Measurements from ENCODE around the gene RASSF3.

Gene RASSF3

DNA sequence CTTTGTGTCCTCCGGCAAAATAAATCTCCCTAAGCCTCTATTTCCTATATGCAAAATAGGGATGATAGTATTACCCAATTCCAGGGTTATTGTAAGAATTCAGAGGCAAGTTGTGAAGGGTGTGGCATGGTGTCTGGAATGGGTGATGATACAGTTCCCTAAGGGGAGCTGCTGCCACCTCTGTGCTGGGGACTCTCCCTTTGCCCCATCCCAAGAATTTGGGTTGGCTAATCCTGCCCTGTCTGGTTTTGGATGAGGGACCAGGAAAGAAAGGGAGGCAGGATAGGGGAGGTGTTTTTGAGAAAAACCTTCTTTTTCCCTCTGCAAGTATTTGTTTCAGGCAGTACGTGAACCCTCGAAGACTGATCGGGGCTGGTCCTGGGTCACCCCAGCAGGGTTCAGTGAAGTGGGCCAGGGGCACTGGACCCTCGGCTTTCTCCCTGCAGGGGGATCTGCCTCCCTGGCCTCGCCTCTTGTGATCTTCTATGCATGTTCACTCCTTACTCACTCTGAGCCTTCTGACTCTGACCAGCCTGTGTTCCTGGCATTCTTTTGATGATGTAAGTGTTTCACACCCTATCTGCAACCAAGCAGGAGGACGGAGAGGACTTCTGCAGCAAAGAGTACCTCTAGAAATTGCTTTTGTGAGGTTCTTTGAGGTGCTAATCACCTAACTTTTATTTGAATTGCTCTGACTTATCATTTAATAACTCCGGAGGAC, 60.8 kb downstream of the RASSF3 start:
- Histone ChIP-seq H2BK5ac (ENCODE audit: low read depth, low read length, poor library complexity) (no peak overlapping the region), H3K4ac (ENCODE audit: low read depth, low read length) (no peak overlapping the region), H2AFZ (ENCODE audit: insufficient read depth, low read length, poor library complexity) (no peak overlapping the region), H3K4me1 (ENCODE audit: control insufficient read depth in 1 of 2, insufficient read depth in 2 of 2, low read length in 2 of 2) (peaks cover 18 to 28% of the 10 kb centered on the region in 2 experiments), H3K9ac (ENCODE audit: low read length) (no peak overlapping the region), H3K18ac (ENCODE audit: low read length) (no peak overlapping the region), H3K79me1 (ENCODE audit: low read length) (peaks cover 2% of the 10 kb centered on the region), H3K36me3 (ENCODE audit: control insufficient read depth in 1 of 2, insufficient read depth in 2 of 2, low read length in 2 of 2) (no peaks in the 10 kb centered on the region), H3K79me2 (ENCODE audit: control insufficient read depth, insufficient read depth, low read length, poor library complexity) (peaks cover 3% of the 10 kb centered on the region), H2BK12ac (ENCODE audit: low read length) (no peak overlapping the region), H2BK120ac (ENCODE audit: insufficient read depth, low read length, poor library complexity) (no peak overlapping the region), H2AK5ac (ENCODE audit: low read length) (no peak overlapping the region), H3K4me2 (ENCODE audit: low read length) (no peak overlapping the region), H3K27me3 (ENCODE audit: insufficient read depth, low read length) (no peaks in the 10 kb centered on the region), H4K8ac (ENCODE audit: low read depth, low read length) (no peak overlapping the region), H3K23ac (ENCODE audit: low read length) (no peak overlapping the region), H4K91ac (ENCODE audit: low read depth, low read length) (no peak overlapping the region), H3K4me3 (ENCODE audit: low read depth, low read length) (no peak overlapping the region), H3K9me3 (ENCODE audit: insufficient read depth, low read depth, low read length) (no peaks in the 10 kb centered on the region), H3K14ac (ENCODE audit: low read length) (no peak overlapping the region), H4K12ac (ENCODE audit: low read depth, low read length) (no peak overlapping the region), H3K27ac (ENCODE audit: low read depth, low read length) (no peak overlapping the region)
- DNase-seq: peak; percentile 69 to 79
- no CpG with 5 or more reads among the region's 8 CpGs for WGBS (ENCODE audit: extremely low coverage, insufficient coverage, insufficient read length)

DNA sequence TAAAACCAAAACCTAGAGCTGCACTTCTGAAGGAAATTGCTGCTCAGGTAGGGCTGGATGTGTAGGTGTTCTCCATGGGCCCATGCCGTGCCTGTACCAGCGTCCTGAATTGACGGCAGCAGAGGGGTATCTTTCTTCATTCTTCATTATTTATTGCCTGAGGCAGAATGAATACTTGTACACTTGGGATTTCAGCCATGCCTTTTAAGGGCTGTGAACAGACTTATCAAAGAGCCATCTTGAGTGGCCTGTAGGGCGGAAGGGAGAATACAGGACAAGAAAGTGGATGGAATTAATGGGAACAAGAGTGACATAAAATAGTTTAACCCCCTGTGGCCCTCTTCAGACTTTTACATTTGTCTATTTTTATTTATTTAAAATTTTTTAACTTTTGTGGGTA, 61.4 kb downstream of the RASSF3 start:
- H3K9ac ChIP-seq (ENCODE audit: low read length): no peak overlapping the region
- DNase-seq: peak in 1 of 2 donors; percentile 63
- H3K23ac ChIP-seq (ENCODE audit: low read length): no peak overlapping the region
- no peak overlapping the region for H4K8ac ChIP-seq (ENCODE audit: low read depth, low read length)
- H3K4me3 ChIP-seq (ENCODE audit: low read depth, low read length): no peak overlapping the region
- H2AK5ac ChIP-seq (ENCODE audit: low read length): no peak overlapping the region
- H3K14ac ChIP-seq (ENCODE audit: low read length): no peak overlapping the region
- no peak overlapping the region for H4K91ac ChIP-seq (ENCODE audit: low read depth, low read length)
- H3K4me1 ChIP-seq (ENCODE audit: control insufficient read depth in 1 of 2, insufficient read depth in 2 of 2, low read length in 2 of 2): peaks cover 18 to 28% of the 10 kb centered on the region in 2 experiments
- no peaks in the 10 kb centered on the region for H3K27me3 ChIP-seq (ENCODE audit: insufficient read depth, low read length)
- H2BK5ac ChIP-seq (ENCODE audit: low read depth, low read length, poor library complexity): no peak overlapping the region
- H2BK12ac ChIP-seq (ENCODE audit: low read length): no peak overlapping the region
- no peaks in the 10 kb centered on the region for H3K9me3 ChIP-seq (ENCODE audit: insufficient read depth, low read depth, low read length)
- H3K27ac ChIP-seq (ENCODE audit: low read depth, low read length): no peak overlapping the region
- H2BK120ac ChIP-seq (ENCODE audit: insufficient read depth, low read length, poor library complexity): no peak overlapping the region
- no peak overlapping the region for H2AFZ ChIP-seq (ENCODE audit: insufficient read depth, low read length, poor library complexity)
- no CpG with 5 or more reads among the region's 4 CpGs for WGBS (ENCODE audit: extremely low coverage, insufficient coverage, insufficient read length)
- no peak overlapping the region for H3K4ac ChIP-seq (ENCODE audit: low read depth, low read length)
- H3K79me2 ChIP-seq (ENCODE audit: control insufficient read depth, insufficient read depth, low read length, poor library complexity): peaks cover 3% of the 10 kb centered on the region
- no peak overlapping the region for H4K12ac ChIP-seq (ENCODE audit: low read depth, low read length)
- no peak overlapping the region for H3K4me2 ChIP-seq (ENCODE audit: low read length)
- H3K36me3 ChIP-seq (ENCODE audit: control insufficient read depth in 1 of 2, insufficient read depth in 2 of 2, low read length in 2 of 2): no peaks in the 10 kb centered on the region
- peaks cover 2% of the 10 kb centered on the region for H3K79me1 ChIP-seq (ENCODE audit: low read length)
- H3K18ac ChIP-seq (ENCODE audit: low read length): no peak overlapping the region

DNA sequence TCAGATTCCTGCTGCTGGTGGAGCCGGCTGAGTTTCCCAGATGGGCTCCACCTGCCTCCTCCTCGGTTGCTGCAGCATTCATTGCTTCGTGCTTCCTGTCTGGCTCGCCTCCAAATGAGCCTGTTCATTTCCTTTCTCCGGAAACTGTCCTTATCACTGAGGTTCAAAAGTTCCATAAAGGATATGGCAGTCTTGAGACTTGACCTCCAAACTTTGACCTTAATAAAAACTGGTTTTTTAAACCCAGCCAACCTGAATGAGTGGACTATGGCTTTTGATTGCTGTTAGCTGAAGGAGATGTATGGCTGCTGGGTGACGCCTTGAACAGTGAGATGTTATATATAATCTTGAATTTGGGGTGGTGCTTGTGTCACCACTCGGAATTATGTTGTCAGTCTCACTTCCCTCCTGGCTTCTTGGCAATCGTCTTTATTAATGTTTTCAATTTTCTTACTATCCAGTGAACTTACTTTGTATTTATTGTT, 62.7 kb downstream of the RASSF3 start:
- no peak overlapping the region for H4K12ac ChIP-seq (ENCODE audit: low read depth, low read length)
- no peaks in the 10 kb centered on the region for H3K36me3 ChIP-seq (ENCODE audit: control insufficient read depth in 1 of 2, insufficient read depth in 2 of 2, low read length in 2 of 2)
- no peak overlapping the region for H3K9ac ChIP-seq (ENCODE audit: low read length)
- H3K27me3 ChIP-seq (ENCODE audit: insufficient read depth, low read length): no peaks in the 10 kb centered on the region
- H3K18ac ChIP-seq (ENCODE audit: low read length): no peak overlapping the region
- H4K91ac ChIP-seq (ENCODE audit: low read depth, low read length): no peak overlapping the region
- no peak overlapping the region for H2BK5ac ChIP-seq (ENCODE audit: low read depth, low read length, poor library complexity)
- no peak overlapping the region for H2BK12ac ChIP-seq (ENCODE audit: low read length)
- H3K4me3 ChIP-seq (ENCODE audit: low read depth, low read length): no peak overlapping the region
- H4K8ac ChIP-seq (ENCODE audit: low read depth, low read length): no peak overlapping the region
- DNase-seq: no peak
- no peak overlapping the region for H2AFZ ChIP-seq (ENCODE audit: insufficient read depth, low read length, poor library complexity)
- no peak overlapping the region for H3K23ac ChIP-seq (ENCODE audit: low read length)
- no peaks in the 10 kb centered on the region for H3K9me3 ChIP-seq (ENCODE audit: insufficient read depth, low read depth, low read length)
- H3K79me2 ChIP-seq (ENCODE audit: control insufficient read depth, insufficient read depth, low read length, poor library complexity): peaks cover 2% of the 10 kb centered on the region
- H3K4me2 ChIP-seq (ENCODE audit: low read length): no peak overlapping the region
- no peak overlapping the region for H2AK5ac ChIP-seq (ENCODE audit: low read length)
- peaks cover 2% of the 10 kb centered on the region for H3K79me1 ChIP-seq (ENCODE audit: low read length)
- no peak overlapping the region for H2BK120ac ChIP-seq (ENCODE audit: insufficient read depth, low read length, poor library complexity)
- H3K4ac ChIP-seq (ENCODE audit: low read depth, low read length): no peak overlapping the region
- H3K14ac ChIP-seq (ENCODE audit: low read length): no peak overlapping the region
- peaks cover 18 to 24% of the 10 kb centered on the region in 2 experiments for H3K4me1 ChIP-seq (ENCODE audit: control insufficient read depth in 1 of 2, insufficient read depth in 2 of 2, low read length in 2 of 2)
- no CpG with 5 or more reads among the region's 8 CpGs for WGBS (ENCODE audit: extremely low coverage, insufficient coverage, insufficient read length)
- no peak overlapping the region for H3K27ac ChIP-seq (ENCODE audit: low read depth, low read length)

DNA sequence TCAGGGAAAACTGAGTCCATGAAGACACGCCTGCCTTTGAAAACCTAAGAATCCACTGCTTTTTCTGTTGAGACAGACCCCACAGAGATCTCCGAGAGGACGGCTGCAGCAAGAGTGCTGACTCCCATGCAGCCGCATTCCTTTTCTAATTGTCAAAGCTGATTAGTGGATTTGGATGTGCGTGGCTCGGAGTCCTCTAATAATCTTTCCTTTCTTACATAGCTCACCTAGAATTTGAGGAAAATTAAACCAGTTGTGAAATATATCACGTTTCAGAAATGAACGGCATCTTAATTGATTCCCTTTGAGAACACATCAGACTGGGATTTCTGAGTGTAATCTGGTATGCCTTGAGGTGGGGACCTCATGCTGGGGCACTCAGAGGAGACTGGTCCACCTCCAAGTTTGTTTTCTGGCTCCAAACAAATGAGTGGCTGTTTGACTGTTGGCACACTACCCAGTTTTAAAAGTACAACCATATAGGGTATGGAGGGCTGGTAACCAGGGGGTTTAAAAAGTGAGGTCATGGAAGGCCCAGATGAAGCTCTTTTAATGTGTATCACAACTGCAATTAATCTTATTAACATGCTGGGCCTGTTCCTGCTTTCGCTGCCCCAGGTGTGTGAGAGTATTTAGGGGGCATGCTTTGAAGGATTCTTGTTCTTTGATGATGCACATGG, 63.3 kb downstream of the RASSF3 start:
- WGBS (ENCODE audit: extremely low coverage, insufficient coverage, insufficient read length): no CpG with 5 or more reads among the region's 9 CpGs
- peaks cover 18 to 24% of the 10 kb centered on the region in 2 experiments for H3K4me1 ChIP-seq (ENCODE audit: control insufficient read depth in 1 of 2, insufficient read depth in 2 of 2, low read length in 2 of 2)
- no peak overlapping the region for H3K4ac ChIP-seq (ENCODE audit: low read depth, low read length)
- no peak overlapping the region for H4K91ac ChIP-seq (ENCODE audit: low read depth, low read length)
- H2AFZ ChIP-seq (ENCODE audit: insufficient read depth, low read length, poor library complexity): no peak overlapping the region
- no peak overlapping the region for H3K23ac ChIP-seq (ENCODE audit: low read length)
- H3K36me3 ChIP-seq (ENCODE audit: control insufficient read depth in 1 of 2, insufficient read depth in 2 of 2, low read length in 2 of 2): no peaks in the 10 kb centered on the region
- no peak overlapping the region for H4K8ac ChIP-seq (ENCODE audit: low read depth, low read length)
- H3K27ac ChIP-seq (ENCODE audit: low read depth, low read length): no peak overlapping the region
- H3K27me3 ChIP-seq (ENCODE audit: insufficient read depth, low read length): no peaks in the 10 kb centered on the region
- H3K4me2 ChIP-seq (ENCODE audit: low read length): no peak overlapping the region
- no peak overlapping the region for H3K18ac ChIP-seq (ENCODE audit: low read length)
- H2BK12ac ChIP-seq (ENCODE audit: low read length): no peak overlapping the region
- no peak for DNase-seq
- no peak overlapping the region for H2BK120ac ChIP-seq (ENCODE audit: insufficient read depth, low read length, poor library complexity)
- H4K12ac ChIP-seq (ENCODE audit: low read depth, low read length): no peak overlapping the region
- H3K79me2 ChIP-seq (ENCODE audit: control insufficient read depth, insufficient read depth, low read length, poor library complexity): peaks cover 2% of the 10 kb centered on the region
- no peak overlapping the region for H3K4me3 ChIP-seq (ENCODE audit: low read depth, low read length)
- no peaks in the 10 kb centered on the region for H3K9me3 ChIP-seq (ENCODE audit: insufficient read depth, low read depth, low read length)
- H3K79me1 ChIP-seq (ENCODE audit: low read length): peaks cover 2% of the 10 kb centered on the region
- H2BK5ac ChIP-seq (ENCODE audit: low read depth, low read length, poor library complexity): no peak overlapping the region
- H3K14ac ChIP-seq (ENCODE audit: low read length): no peak overlapping the region
- H3K9ac ChIP-seq (ENCODE audit: low read length): no peak overlapping the region
- H2AK5ac ChIP-seq (ENCODE audit: low read length): no peak overlapping the region
